Suprapubic skin (tissue), 3 donors: ENCODE data around the gene KLHL29.

Experiments used
- CTCF ChIP-seq, 2 donors: fragments of 200-600 bp in 1 of 2; fragments of 450-650 bp in 1 of 2; sonication (generic) in 1 of 2; IDR thresholded peaks; one replicate each; pipeline ENCODE4 v1.5.1; 2016 to 2019; ENCODE audit warnings: antibody characterized with exemption in 2 of 2, mild to moderate bottlenecking in 1 of 2, moderate library complexity in 1 of 2
- EP300 ChIP-seq: sonication (generic); formaldehyde crosslinking; IDR thresholded peaks from one replicate; pipeline ENCODE4 v1.6.1; 2017; ENCODE audit warnings: antibody characterized with exemption
- POLR2A ChIP-seq, 2 donors: fragments of 450-650 bp; IDR thresholded peaks; one replicate each; pipeline ENCODE4 v1.6.1; 2017; ENCODE audit warnings: antibody characterized with exemption in 2 of 2, mild to moderate bottlenecking in 2 of 2, moderate library complexity in 2 of 2

DNA sequence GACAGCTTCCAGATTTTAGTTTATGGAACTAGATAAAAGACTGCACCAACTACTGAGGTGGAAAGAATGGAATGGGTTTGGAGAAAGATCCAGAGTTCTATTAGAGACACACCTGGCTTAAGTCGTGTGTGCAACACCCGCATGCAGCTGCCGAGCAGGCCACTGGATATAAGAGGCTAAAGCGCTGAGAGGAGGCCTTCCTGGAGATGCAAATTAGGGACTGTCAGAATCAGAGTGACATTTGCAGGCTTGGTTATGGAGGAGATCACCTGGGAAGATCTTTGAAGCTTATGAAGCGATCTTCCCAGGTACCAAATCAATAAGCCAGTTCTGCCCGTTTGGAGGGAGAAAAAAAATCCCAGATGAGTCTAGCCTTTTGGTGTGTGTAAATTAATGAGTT is 30.4 kb upstream of the KLHL29 start:
- TF ChIP-seq CTCF (IDR thresholded peaks at IDR 0.05) = no peak
- TF ChIP-seq POLR2A (IDR thresholded peaks at IDR 0.05) = no peak
- TF ChIP-seq EP300 = no peak
